DND-41 (cell line): ENCODE results near the gene TRO.

Experiments
- ATAC-seq: fragments of 200-7000 bp; cut with Tn5 transposase; 3 replicates; pipeline ENCODE4 v1.9.1; 2021; ENCODE audit warnings: low read depth; ENCODE audit not compliant: insufficient read depth
- DNase-seq: peaks from one replicate; pipeline ENCODE4 v3.0.0-alpha.2; 2020
- H2AFZ ChIP-seq: 2 replicates; pipeline ENCODE4 v1.6.0; 2012; ENCODE audit warnings: low read depth, low read length
- H3K27ac ChIP-seq: 2 replicates; pipeline ENCODE4 v1.5.1; 2012; ENCODE audit warnings: low read length, inconsistent platforms
- H3K27me3 ChIP-seq: fragments of 200-600 bp; sonication (generic); 2 replicates; pipeline ENCODE4 v1.6.0; 2012; ENCODE audit warnings: low read length, mild to moderate bottlenecking, inconsistent platforms; ENCODE audit not compliant: insufficient read depth, poor library complexity
- H3K36me3 ChIP-seq: 2 replicates; pipeline ENCODE4 v1.5.1; 2012; ENCODE audit warnings: low read length, inconsistent platforms; ENCODE audit not compliant: insufficient read depth
- H3K4me1 ChIP-seq: 2 replicates; pipeline ENCODE4 v1.5.1; 2012; ENCODE audit warnings: mild to moderate bottlenecking, low read length; ENCODE audit not compliant: insufficient read depth
- H3K4me2 ChIP-seq: 2 replicates; pipeline ENCODE4 v1.6.0; 2012; ENCODE audit warnings: mild to moderate bottlenecking, moderate library complexity, low read length, inconsistent platforms; ENCODE audit not compliant: insufficient read depth
- H3K4me3 ChIP-seq, 2 experiments: fragments of 200-600 bp in 1 of 2; shearing (Covaris generic) in 1 of 2; 2 replicates each; pipeline ENCODE4 v1.5.1; 2012 to 2016; ENCODE audit warnings: inconsistent platforms in 2 of 2, low read length in 2 of 2, mild to moderate bottlenecking in 2 of 2, low read depth in 1 of 2, moderate library complexity in 1 of 2
- H3K79me2 ChIP-seq: 2 replicates; pipeline ENCODE4 v1.6.0; 2012; ENCODE audit warnings: low read length, inconsistent platforms; ENCODE audit not compliant: insufficient read depth
- H3K9ac ChIP-seq: 2 replicates; pipeline ENCODE4 v1.6.0; 2012; ENCODE audit warnings: low read depth, mild to moderate bottlenecking, inconsistent platforms, low read length, moderate library complexity
- H3K9me3 ChIP-seq: 2 replicates; pipeline ENCODE4 v1.5.1; 2012; ENCODE audit warnings: low read length, moderate library complexity, mild to moderate bottlenecking, inconsistent platforms; ENCODE audit not compliant: insufficient read depth, severe bottlenecking
- H4K20me1 ChIP-seq: 2 replicates; pipeline ENCODE4 v1.6.0; 2012; ENCODE audit warnings: low read length; ENCODE audit not compliant: insufficient read depth
- EZH2 ChIP-seq: IDR thresholded peaks from 3 replicates; pipeline ENCODE4 v1.6.1; 2012; ENCODE audit warnings: borderline replicate concordance, low read depth, mild to moderate bottlenecking, moderate library complexity, low read length, inconsistent platforms; ENCODE audit not compliant: severe bottlenecking
- TF ChIP-seq, protein P1 (sequence below): IDR thresholded peaks from 2 replicates; pipeline ENCODE4 v1.5.1; 2012; ENCODE audit warnings: borderline replicate concordance, low read length, moderate library complexity, mild to moderate bottlenecking; ENCODE audit not compliant: poor library complexity, severe bottlenecking; ENCODE audit errors: extremely low read depth

The TRO gene

DNA sequence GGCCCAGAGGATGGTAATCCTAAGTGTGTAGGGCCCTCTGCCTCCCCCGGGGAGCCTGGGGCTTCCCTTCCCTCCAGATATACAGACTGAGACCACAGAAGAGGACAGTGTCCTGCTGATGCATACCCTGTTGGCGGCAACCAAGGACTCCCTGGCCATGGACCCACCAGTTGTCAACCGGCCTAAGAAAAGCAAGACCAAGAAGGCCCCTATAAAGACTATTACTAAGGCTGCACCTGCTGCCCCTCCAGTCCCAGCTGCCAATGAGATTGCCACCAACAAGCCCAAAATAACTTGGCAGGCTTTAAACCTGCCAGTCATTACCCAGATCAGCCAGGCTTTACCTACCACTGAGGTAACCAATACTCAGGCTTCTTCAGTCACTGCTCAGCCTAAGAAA, 1.9 kb downstream of the TRO start:
- no peaks in the 10 kb centered on the region for H3K9me3 ChIP-seq
- TF ChIP-seq EZH2 = no peak
- TF ChIP-seq, protein P1, sequence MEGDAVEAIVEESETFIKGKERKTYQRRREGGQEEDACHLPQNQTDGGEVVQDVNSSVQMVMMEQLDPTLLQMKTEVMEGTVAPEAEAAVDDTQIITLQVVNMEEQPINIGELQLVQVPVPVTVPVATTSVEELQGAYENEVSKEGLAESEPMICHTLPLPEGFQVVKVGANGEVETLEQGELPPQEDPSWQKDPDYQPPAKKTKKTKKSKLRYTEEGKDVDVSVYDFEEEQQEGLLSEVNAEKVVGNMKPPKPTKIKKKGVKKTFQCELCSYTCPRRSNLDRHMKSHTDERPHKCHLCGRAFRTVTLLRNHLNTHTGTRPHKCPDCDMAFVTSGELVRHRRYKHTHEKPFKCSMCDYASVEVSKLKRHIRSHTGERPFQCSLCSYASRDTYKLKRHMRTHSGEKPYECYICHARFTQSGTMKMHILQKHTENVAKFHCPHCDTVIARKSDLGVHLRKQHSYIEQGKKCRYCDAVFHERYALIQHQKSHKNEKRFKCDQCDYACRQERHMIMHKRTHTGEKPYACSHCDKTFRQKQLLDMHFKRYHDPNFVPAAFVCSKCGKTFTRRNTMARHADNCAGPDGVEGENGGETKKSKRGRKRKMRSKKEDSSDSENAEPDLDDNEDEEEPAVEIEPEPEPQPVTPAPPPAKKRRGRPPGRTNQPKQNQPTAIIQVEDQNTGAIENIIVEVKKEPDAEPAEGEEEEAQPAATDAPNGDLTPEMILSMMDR = no peak
- H3K79me2 ChIP-seq = no peaks in the 10 kb centered on the region
- H3K4me3 ChIP-seq = no peak overlapping the region
- H3K9ac ChIP-seq = no peak overlapping the region
- H2AFZ ChIP-seq = no peak overlapping the region
- H3K4me2 ChIP-seq = no peak overlapping the region
- no peak for ATAC-seq
- H3K4me1 ChIP-seq = peaks cover 11% of the 10 kb centered on the region
- H3K36me3 ChIP-seq = no peaks in the 10 kb centered on the region
- no peak overlapping the region for H3K27ac ChIP-seq
- no peak for DNase-seq
- H3K27me3 ChIP-seq = no peaks in the 10 kb centered on the region
- no peaks in the 10 kb centered on the region for H4K20me1 ChIP-seq

DNA sequence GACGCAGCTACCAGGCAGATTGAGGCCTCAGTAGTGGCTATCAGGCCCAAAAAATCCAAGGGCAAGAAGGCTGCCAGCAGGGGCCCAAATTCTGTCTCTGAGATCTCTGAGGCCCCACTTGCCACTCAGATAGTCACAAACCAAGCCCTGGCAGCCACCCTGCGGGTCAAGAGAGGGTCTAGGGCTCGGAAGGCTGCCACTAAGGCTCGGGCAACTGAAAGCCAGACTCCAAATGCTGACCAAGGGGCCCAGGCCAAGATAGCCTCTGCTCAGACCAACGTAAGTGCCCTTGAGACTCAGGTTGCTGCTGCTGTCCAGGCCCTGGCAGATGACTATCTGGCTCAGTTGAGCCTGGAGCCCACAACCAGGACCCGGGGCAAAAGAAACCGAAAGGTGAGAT, 2.8 kb downstream of the TRO start:
- TF ChIP-seq, protein P1 = no peak
- TF ChIP-seq EZH2 = no peak
- no peaks in the 10 kb centered on the region for H3K9me3 ChIP-seq
- ATAC-seq (no peak), DNase-seq (no peak)
- H4K20me1 ChIP-seq = no peaks in the 10 kb centered on the region
- no peak overlapping the region for H3K4me3 ChIP-seq
- no peak overlapping the region for H3K27ac ChIP-seq
- no peaks in the 10 kb centered on the region for H3K36me3 ChIP-seq
- no peaks in the 10 kb centered on the region for H3K79me2 ChIP-seq
- peaks cover 11% of the 10 kb centered on the region for H3K4me1 ChIP-seq
- no peak overlapping the region for H2AFZ ChIP-seq
- no peak overlapping the region for H3K9ac ChIP-seq
- no peaks in the 10 kb centered on the region for H3K27me3 ChIP-seq
- H3K4me2 ChIP-seq = no peak overlapping the region

DNA sequence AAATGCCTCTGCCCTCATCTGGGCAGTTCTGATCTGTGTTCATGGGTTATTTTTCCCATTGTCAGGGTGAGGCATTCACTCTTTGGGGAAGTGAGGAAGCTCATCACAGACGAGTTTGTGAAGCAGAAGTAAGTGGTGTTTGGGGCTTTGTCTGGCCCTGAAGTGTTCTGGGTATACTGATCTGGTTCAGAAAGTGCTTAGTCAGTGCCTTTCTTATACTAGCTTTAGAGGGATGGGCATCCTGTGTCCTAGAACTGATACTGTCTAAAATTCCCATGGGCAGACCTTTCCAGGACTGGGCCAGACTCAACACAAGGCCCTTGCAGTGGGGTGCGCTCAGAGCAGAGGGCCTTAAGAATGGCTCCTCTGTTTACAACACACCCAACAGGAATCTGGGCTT, 6.4 kb downstream of the TRO start:
- Histone ChIP-seq H3K4me2 (no peak overlapping the region), H2AFZ (no peak overlapping the region), H3K79me2 (no peaks in the 10 kb centered on the region), H3K9me3 (no peaks in the 10 kb centered on the region), H3K36me3 (no peaks in the 10 kb centered on the region), H4K20me1 (no peaks in the 10 kb centered on the region), H3K27me3 (no peaks in the 10 kb centered on the region), H3K27ac (no peak overlapping the region), H3K4me1 (no peaks in the 10 kb centered on the region), H3K9ac (no peak overlapping the region), H3K4me3 (no peak overlapping the region)
- no peak for ATAC-seq
- no peak for DNase-seq
- no peak for TF ChIP-seq EZH2
- TF ChIP-seq, protein P1 = no peak

DNA sequence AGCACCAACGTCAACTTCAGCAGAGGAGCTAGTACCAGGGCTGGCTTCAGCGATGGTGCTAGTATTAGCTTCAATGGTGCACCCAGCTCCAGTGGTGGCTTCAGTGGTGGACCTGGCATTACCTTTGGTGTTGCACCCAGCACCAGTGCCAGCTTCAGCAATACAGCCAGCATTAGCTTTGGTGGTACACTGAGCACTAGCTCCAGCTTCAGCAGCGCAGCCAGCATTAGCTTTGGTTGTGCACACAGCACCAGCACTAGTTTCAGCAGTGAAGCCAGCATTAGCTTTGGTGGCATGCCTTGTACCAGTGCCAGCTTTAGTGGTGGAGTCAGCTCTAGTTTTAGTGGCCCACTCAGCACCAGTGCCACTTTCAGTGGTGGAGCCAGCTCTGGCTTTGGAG, 8.3 kb downstream of the TRO start:
- Histone ChIP-seq H3K27ac (no peak overlapping the region), H4K20me1 (no peaks in the 10 kb centered on the region), H3K4me1 (no peaks in the 10 kb centered on the region), H3K4me3 (no peak overlapping the region), H3K27me3 (no peaks in the 10 kb centered on the region), H3K36me3 (no peaks in the 10 kb centered on the region), H2AFZ (no peak overlapping the region), H3K79me2 (no peaks in the 10 kb centered on the region), H3K4me2 (no peak overlapping the region), H3K9me3 (no peaks in the 10 kb centered on the region), H3K9ac (no peak overlapping the region)
- ATAC-seq (no peak), DNase-seq (no peak)
- TF ChIP-seq, protein P1 = no peak
- no peak for TF ChIP-seq EZH2
